Hepatocyte (in vitro differentiated cells): Measurements from ENCODE around the gene SLC22A23. TPM values are rescaled to one million over a fixed set of nuclear protein-coding genes. Genes with fewer than 3 reads are reported as not detected.

ENCODE experiments used
- DNase-seq: peaks from one replicate; pipeline ENCODE4 v3.0.0-alpha.2; 2016; ENCODE audit warnings: low spot score
- H2AFZ ChIP-seq: fragments of 200-600 bp; sonication (generic); 2 replicates; pipeline ENCODE4 v1.6.0; 2016; ENCODE audit warnings: antibody characterized with exemption, mild to moderate bottlenecking
- H3K27ac ChIP-seq: fragments of 200-600 bp; sonication (generic); 2 replicates; pipeline ENCODE4 v1.5.1; 2016; ENCODE audit warnings: mild to moderate bottlenecking
- H3K27me3 ChIP-seq: fragments of 200-600 bp; sonication (generic); 2 replicates; pipeline ENCODE4 v1.6.1; 2016
- H3K36me3 ChIP-seq: fragments of 200-600 bp; sonication (generic); replicated peaks from 2 replicates; pipeline ENCODE4 v1.5.1; 2016; ENCODE audit warnings: low read depth; ENCODE audit not compliant: insufficient read depth
- H3K4me1 ChIP-seq: fragments of 200-600 bp; sonication (generic); 2 replicates; pipeline ENCODE4 v1.5.1; 2016; ENCODE audit warnings: mild to moderate bottlenecking, moderate library complexity; ENCODE audit not compliant: insufficient read depth
- H3K4me2 ChIP-seq: fragments of 200-600 bp; sonication (generic); 2 replicates; pipeline ENCODE4 v1.6.0; 2016
- H3K4me3 ChIP-seq: fragments of 200-600 bp; sonication (generic); 2 replicates; pipeline ENCODE4 v1.5.1; 2016; ENCODE audit warnings: mild to moderate bottlenecking
- H3K79me2 ChIP-seq: fragments of 200-600 bp; sonication (generic); 2 replicates; pipeline ENCODE4 v1.6.0; 2017; ENCODE audit warnings: mild to moderate bottlenecking
- H3K9me2 ChIP-seq: fragments of 200-600 bp; sonication (generic); replicated peaks from 2 replicates; pipeline ENCODE4 v1.6.0; 2017; ENCODE audit warnings: mild to moderate bottlenecking; ENCODE audit not compliant: insufficient read depth
- H3K9me3 ChIP-seq: fragments of 200-600 bp; sonication (generic); 2 replicates; pipeline ENCODE4 v1.5.1; 2016; ENCODE audit warnings: low read depth, mild to moderate bottlenecking
- H4K20me1 ChIP-seq: fragments of 200-600 bp; sonication (generic); 2 replicates; pipeline ENCODE4 v1.6.0; 2016; ENCODE audit warnings: mild to moderate bottlenecking; ENCODE audit not compliant: insufficient read depth, poor library complexity, severe bottlenecking
- CTCF ChIP-seq: fragments of 200-600 bp; sonication (generic); IDR thresholded peaks from 2 replicates; pipeline ENCODE4 v1.5.1; 2016; ENCODE audit warnings: antibody characterized with exemption, mild to moderate bottlenecking; ENCODE audit not compliant: poor library complexity
- EZH2 ChIP-seq: fragments of 200-600 bp; sonication (generic); IDR thresholded peaks from 2 replicates; pipeline ENCODE4 v1.6.1; 2016; ENCODE audit warnings: antibody characterized with exemption, mild to moderate bottlenecking, borderline replicate concordance
- EZH2phosphoT487 ChIP-seq: fragments of 200-600 bp; sonication (generic); IDR thresholded peaks from one replicate; pipeline ENCODE4 v1.6.1; 2018; ENCODE audit warnings: antibody characterized with exemption, mild to moderate bottlenecking, low read depth, moderate library complexity; ENCODE audit not compliant: unreplicated experiment, severe bottlenecking
- WGBS: methylation state at CpG from one replicate; pipeline ENCODE4 v1.1.6; 2016; ENCODE audit warnings: low lambda C conversion rate; ENCODE audit errors: missing lambda C conversion rate; 5-methylcytosine and 5-hydroxymethylcytosine counted together
- polyA plus RNA-seq: library from polyadenylated mRNA; unstranded; fragments of >200 nt; fragmentation: Nextera tagmentation; extraction: Ambion mirVana; gene quantifications from 2 replicates; pipeline ENCODE4 v1.2.1, GENCODE V29; 2016
- total RNA-seq: library from RNA; depleted of rRNA; stranded (reverse); fragments of >200 nt; gene quantifications from 2 replicates; pipeline ENCODE4 v1.2.3, GENCODE V29; 2014

SLC22A23 gene
- total and polyA plus RNA-seq, 2 experiments from 2014 or later: 14.3 to 14.8 TPM

GRCh38 chr6:3264356-3264755 lies 192.5 kb downstream of the SLC22A23 start:
- Histone ChIP-seq H3K9me2 (no peaks in the 10 kb centered on the region), H3K36me3 (no peaks in the 10 kb centered on the region), H3K9me3 (no peaks in the 10 kb centered on the region), H3K27ac (no peak overlapping the region), H3K79me2 (peaks cover 41% of the 10 kb centered on the region), H3K4me1 (peaks cover 10% of the 10 kb centered on the region), H2AFZ (no peak overlapping the region), H3K4me3 (no peak overlapping the region), H3K4me2 (no peak overlapping the region), H4K20me1 (peaks cover 3% of the 10 kb centered on the region), H3K27me3 (no peaks in the 10 kb centered on the region)
- 89% methylated on average over 3 of the region's 3 CpGs for WGBS
- TF ChIP-seq EZH2 (no peak), EZH2phosphoT487 (no peak), CTCF (no peak)
- no peak for DNase-seq

GRCh38 chr6:3263096-3263495 lies 193.8 kb downstream of the SLC22A23 start:
- Histone ChIP-seq H2AFZ (no peak overlapping the region), H3K36me3 (no peaks in the 10 kb centered on the region), H4K20me1 (no peaks in the 10 kb centered on the region), H3K4me2 (no peak overlapping the region), H3K9me2 (no peaks in the 10 kb centered on the region), H3K4me3 (no peak overlapping the region), H3K79me2 (peaks cover 45% of the 10 kb centered on the region), H3K27ac (no peak overlapping the region), H3K4me1 (peaks cover 10% of the 10 kb centered on the region), H3K27me3 (no peaks in the 10 kb centered on the region), H3K9me3 (no peaks in the 10 kb centered on the region)
- TF ChIP-seq EZH2 (no peak), EZH2phosphoT487 (no peak), CTCF (no peak)
- no peak for DNase-seq
- WGBS: 91% methylated on average over 6 of the region's 6 CpGs

- H4K20me1 ChIP-seq: no peaks in the 10 kb centered on the region
- H3K36me3 ChIP-seq: no peaks in the 10 kb centered on the region
- H3K9me2 ChIP-seq: no peaks in the 10 kb centered on the region
- H2AFZ ChIP-seq: no peak overlapping the region
- H3K4me2 ChIP-seq: no peak overlapping the region
- H3K27ac ChIP-seq: no peak overlapping the region
- peaks cover 10% of the 10 kb centered on the region for H3K4me1 ChIP-seq
- no peak for DNase-seq
- H3K9me3 ChIP-seq: no peaks in the 10 kb centered on the region
- H3K79me2 ChIP-seq: peaks cover 40% of the 10 kb centered on the region
- H3K27me3 ChIP-seq: no peaks in the 10 kb centered on the region
- H3K4me3 ChIP-seq: no peak overlapping the region
- WGBS: 71% methylated on average over 8 of the region's 8 CpGs
- TF ChIP-seq EZH2 (no peak), CTCF (no peak), EZH2phosphoT487 (no peak)
Measured at GRCh38 chr6:3261921-3262320, 194.9 kb downstream of the SLC22A23 start.

GRCh38 chr6:3261518-3261820 lies 195.4 kb downstream of the SLC22A23 start:
- WGBS: 61% methylated on average over 6 of the region's 6 CpGs

More at GRCh38 chr6:3261518-3261820, 195.4 kb downstream of the SLC22A23 start:
- Histone ChIP-seq H3K27me3 (no peaks in the 10 kb centered on the region), H3K9me3 (no peaks in the 10 kb centered on the region), H2AFZ (no peak overlapping the region), H3K36me3 (no peaks in the 10 kb centered on the region), H3K27ac (no peak overlapping the region), H3K79me2 (peaks cover 40% of the 10 kb centered on the region), H3K4me2 (no peak overlapping the region), H3K9me2 (no peaks in the 10 kb centered on the region), H3K4me3 (no peak overlapping the region), H3K4me1 (peaks cover 10% of the 10 kb centered on the region), H4K20me1 (no peaks in the 10 kb centered on the region)
- TF ChIP-seq EZH2phosphoT487: no peak
- no peak for TF ChIP-seq EZH2
- no peak for TF ChIP-seq CTCF
- DNase-seq: no peak
